Activated T-cell treated with anti-CD3 and anti-CD28 coated beads, Interleukin-2, amount 50 U/mL, for 4 hours (primary cell): Measurements from ENCODE around the gene DNAAF1. TPM values are rescaled to one million over a fixed set of nuclear protein-coding genes. Genes with fewer than 3 reads are reported as not detected.

ENCODE experiments used
- ATAC-seq, 2 donors: fragments of 200-7000 bp; cut with Tn5 transposase; one replicate each; pipeline ENCODE4 v1.10.0; 2021
- DNase-seq: peaks from one replicate; pipeline ENCODE4 v3.0.0-alpha.2; 2020
- H3K27me3 Mint-ChIP-seq: one replicate; pipeline ENCODE4 v1.8.0; 2021; ENCODE audit warnings: low read depth, mixed read lengths
- H3K36me3 Mint-ChIP-seq: one replicate; pipeline ENCODE4 v1.8.0; 2022; ENCODE audit warnings: mixed read lengths; ENCODE audit not compliant: insufficient read depth
- H3K4me1 Mint-ChIP-seq: one replicate; pipeline ENCODE4 v1.8.0; 2021; ENCODE audit warnings: low read depth, mixed read lengths
- H3K4me3 Mint-ChIP-seq: one replicate; pipeline ENCODE4 v1.8.0; 2021; ENCODE audit warnings: mild to moderate bottlenecking, moderate library complexity, mixed read lengths
- H3K9me3 Mint-ChIP-seq: one replicate; pipeline ENCODE4 v1.8.0; 2021; ENCODE audit warnings: mixed read lengths
- total RNA-seq, 3 donors: library from RNA; stranded (reverse); gene quantifications; one replicate each; pipeline ENCODE4 v1.2.1, GENCODE V29; 2021

DNAAF1 gene
- total RNA-seq, 3 donors from 2014 or later = not detected

DNA sequence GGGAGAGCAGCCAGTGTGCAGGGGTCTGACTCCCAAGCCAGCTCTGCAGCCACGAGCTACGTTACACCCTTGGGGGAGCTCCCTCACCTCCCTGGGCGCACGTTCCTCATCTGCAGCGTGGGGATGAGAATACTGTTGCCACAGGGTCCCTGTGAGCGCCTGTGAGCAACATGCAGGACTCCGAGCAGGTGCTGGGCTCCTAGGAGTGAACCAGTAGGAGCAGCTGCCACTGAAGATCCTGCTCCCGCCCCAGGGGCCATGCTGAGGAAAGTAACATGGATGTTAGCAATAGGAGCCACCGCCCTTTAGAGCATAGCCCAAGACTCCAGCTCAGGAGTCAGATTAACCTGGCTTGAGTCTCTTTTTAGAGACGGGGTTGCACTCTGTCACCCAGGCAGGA is 15.9 kb downstream of the DNAAF1 start:
- Mint-ChIP-seq H3K36me3 (no peaks in the 10 kb centered on the region), H3K4me3 (no peak overlapping the region), H3K9me3 (no peaks in the 10 kb centered on the region), H3K4me1 (no peaks in the 10 kb centered on the region), H3K27me3 (peaks cover 28% of the 10 kb centered on the region)
- no peak for ATAC-seq
- DNase-seq = no peak

DNA sequence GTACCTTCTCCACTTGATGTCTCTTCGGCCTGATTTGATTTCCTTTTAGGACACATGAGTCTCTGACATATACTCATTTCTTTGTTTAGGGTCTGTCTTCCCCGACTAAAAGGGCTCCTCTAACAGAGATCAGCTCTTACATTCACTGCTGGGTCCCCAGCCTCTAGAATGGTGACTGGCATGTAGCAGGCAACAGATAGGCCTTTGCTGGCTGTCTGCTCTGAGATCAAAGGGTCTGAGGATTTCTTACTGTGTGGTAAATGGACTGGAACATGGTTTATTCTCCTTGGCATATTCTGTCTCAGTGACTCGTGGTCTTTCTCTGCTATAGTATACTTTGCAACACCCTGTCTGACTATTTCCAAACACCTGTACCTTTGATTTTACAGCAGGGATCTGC is 16.7 kb downstream of the DNAAF1 start:
- no peak overlapping the region for H3K4me3 Mint-ChIP-seq
- DNase-seq (no peak), ATAC-seq (no peak)
- H3K27me3 Mint-ChIP-seq = peaks cover 29% of the 10 kb centered on the region
- H3K9me3 Mint-ChIP-seq = no peaks in the 10 kb centered on the region
- no peaks in the 10 kb centered on the region for H3K36me3 Mint-ChIP-seq
- no peaks in the 10 kb centered on the region for H3K4me1 Mint-ChIP-seq

DNA sequence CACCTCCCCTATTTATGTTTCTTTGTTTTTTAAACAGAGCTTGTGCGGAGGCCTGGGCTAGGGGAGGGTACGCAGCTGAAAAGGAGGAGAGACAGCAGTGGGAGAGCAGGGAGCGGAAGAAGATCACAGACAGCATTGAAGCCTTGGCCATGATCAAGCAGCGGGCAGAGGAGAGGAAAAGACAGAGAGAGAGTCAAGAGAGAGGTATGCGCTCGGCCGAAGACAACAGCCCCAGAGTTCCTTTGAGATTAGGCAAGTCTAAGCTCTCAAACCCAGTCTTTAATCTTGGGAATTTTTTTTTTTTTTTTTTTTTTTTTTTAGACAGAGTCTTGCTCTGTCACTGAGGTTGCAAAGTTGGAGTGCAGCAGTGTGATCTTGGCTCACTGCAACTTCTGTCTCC is 20.6 kb downstream of the DNAAF1 start:
- Mint-ChIP-seq H3K4me3 (no peak overlapping the region), H3K4me1 (no peaks in the 10 kb centered on the region), H3K36me3 (no peaks in the 10 kb centered on the region), H3K27me3 (peaks cover 33% of the 10 kb centered on the region), H3K9me3 (no peaks in the 10 kb centered on the region)
- DNase-seq (no peak), ATAC-seq (no peak)

DNA sequence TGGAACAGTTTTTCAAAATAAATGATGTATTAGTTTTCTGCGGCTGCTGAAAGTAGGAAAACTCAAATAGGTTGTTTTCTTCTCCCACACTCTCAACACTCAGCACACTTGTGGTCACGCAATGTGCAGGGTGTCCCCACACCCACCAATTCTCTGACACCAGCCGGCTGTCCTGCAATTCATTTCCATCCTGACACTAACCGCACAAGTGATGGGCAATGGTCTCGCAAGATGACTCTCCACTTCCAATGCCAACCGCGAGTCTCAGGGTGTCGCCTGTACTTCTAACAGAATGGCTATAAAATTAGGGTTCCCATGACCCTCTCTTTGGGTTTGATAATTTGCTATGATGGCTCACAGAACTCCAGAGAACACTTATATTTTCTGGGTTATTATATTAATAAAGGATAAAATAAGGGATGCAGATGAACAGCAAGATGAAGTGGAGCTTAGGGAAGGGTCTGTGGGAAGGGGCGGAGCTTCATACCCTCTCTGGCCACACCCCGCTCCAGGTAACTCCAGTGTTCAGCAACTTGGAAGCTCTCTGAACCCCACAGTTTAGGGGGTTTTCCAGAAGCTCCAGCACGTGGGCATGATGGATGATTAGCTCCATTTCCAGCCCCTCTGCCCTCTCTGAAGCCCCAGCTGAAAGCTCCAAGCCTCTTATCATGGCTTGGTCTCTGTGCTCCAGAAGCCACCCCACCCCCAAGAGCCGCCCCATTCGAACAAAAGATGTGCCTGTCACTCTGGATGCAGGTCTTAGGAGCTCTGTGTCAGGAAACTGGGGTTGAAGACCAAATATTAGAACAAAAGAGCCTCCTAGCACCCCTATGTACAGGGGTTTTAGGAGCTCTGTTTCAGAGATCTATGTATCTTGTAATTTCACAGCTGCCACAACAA is 21.9 kb downstream of the DNAAF1 start:
- peak; percentile 57 to 90 for ATAC-seq
- Mint-ChIP-seq H3K27me3 (peaks cover 32% of the 10 kb centered on the region), H3K4me3 (no peak overlapping the region), H3K4me1 (no peaks in the 10 kb centered on the region), H3K36me3 (no peaks in the 10 kb centered on the region), H3K9me3 (no peaks in the 10 kb centered on the region)
- DNase-seq = no peak

DNA sequence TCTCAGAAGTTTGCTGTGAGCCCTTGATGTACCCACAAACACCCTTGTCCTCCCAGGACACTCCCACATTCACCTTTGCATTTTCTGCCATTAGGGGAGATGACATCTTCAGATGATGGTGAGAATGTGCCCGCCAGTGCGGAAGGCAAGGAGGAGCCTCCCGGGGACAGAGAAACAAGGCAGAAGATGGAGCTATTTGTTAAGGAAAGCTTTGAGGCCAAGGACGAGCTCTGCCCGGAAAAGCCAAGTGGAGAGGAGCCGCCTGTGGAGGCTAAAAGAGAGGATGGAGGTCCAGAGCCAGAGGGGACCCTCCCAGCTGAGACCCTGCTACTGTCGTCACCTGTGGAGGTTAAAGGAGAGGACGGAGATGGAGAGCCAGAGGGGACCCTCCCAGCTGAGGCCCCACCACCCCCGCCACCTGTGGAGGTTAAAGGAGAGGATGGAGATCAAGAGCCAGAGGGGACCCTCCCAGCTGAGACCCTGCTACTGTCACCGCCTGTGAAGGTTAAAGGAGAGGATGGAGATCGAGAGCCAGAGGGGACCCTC is 24.7 kb downstream of the DNAAF1 start:
- Mint-ChIP-seq H3K27me3 (peaks cover 29% of the 10 kb centered on the region), H3K4me3 (no peak overlapping the region), H3K9me3 (no peaks in the 10 kb centered on the region), H3K36me3 (no peaks in the 10 kb centered on the region), H3K4me1 (no peaks in the 10 kb centered on the region)
- ATAC-seq = no peak
- no peak for DNase-seq

DNA sequence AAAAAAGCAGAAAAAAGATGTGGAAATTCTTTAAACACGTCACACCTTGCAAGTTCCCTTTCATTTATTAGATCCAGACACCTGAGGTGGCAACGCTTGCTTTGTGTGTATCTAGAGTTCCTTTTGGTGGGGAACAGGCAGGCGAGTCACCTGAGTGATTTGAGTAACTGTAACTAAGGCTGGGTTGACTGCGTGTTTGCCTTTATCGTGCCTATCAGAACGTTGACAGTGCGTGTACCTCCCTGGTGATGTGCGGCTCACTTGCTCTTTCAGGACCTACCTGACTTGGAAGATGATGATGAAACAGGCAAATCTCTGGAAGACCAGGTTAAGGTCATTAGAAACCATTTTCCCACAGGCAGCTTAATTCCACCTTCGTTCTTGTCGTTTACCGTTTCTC is 29.3 kb downstream of the DNAAF1 start:
- no peaks in the 10 kb centered on the region for H3K9me3 Mint-ChIP-seq
- H3K36me3 Mint-ChIP-seq = no peaks in the 10 kb centered on the region
- ATAC-seq = no peak
- H3K4me1 Mint-ChIP-seq = peaks cover 9% of the 10 kb centered on the region
- no peak for DNase-seq
- no peak overlapping the region for H3K4me3 Mint-ChIP-seq
- peaks cover 11% of the 10 kb centered on the region for H3K27me3 Mint-ChIP-seq

DNA sequence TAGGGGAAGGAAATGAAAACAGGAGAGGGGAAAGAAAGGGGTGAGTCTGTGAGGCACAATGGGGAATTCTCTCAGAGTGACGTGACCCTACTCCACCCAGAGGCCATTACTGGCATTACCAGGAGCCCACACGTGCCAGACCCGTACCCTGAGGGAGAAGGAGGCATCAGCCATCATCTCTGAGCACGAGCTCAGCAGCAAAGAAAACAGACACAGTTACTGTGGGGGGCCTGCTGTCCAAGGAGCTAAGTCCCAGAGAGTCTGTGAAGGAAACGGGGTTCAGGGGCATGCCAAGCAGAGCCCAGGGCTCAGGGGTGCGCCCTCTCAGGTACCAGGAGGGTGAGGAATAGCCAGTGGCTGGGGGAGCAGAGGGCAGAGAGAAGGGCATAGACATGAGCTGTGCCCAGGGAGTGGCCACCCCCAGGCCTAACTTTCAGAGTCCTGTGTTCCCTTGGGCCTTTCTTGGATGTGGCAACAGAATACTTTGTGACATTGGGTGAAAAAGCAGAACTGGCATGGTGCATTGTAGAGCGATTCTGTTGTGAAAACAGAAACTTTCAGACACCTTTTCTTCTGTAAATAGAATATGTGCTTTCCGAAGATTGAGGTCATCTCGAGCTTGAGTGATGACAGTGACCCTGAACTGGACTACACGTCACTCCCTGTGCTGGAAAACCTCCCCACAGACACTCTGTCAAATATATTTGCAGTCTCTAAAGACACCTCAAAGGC is 30.4 kb downstream of the DNAAF1 start:
- H3K4me1 Mint-ChIP-seq = peaks cover 9% of the 10 kb centered on the region
- ATAC-seq (peak; percentile 80 to 88), DNase-seq (peak; percentile 43)
- H3K4me3 Mint-ChIP-seq = no peak overlapping the region
- H3K36me3 Mint-ChIP-seq = no peaks in the 10 kb centered on the region
- H3K27me3 Mint-ChIP-seq = peaks cover 3% of the 10 kb centered on the region
- H3K9me3 Mint-ChIP-seq = no peaks in the 10 kb centered on the region

DNA sequence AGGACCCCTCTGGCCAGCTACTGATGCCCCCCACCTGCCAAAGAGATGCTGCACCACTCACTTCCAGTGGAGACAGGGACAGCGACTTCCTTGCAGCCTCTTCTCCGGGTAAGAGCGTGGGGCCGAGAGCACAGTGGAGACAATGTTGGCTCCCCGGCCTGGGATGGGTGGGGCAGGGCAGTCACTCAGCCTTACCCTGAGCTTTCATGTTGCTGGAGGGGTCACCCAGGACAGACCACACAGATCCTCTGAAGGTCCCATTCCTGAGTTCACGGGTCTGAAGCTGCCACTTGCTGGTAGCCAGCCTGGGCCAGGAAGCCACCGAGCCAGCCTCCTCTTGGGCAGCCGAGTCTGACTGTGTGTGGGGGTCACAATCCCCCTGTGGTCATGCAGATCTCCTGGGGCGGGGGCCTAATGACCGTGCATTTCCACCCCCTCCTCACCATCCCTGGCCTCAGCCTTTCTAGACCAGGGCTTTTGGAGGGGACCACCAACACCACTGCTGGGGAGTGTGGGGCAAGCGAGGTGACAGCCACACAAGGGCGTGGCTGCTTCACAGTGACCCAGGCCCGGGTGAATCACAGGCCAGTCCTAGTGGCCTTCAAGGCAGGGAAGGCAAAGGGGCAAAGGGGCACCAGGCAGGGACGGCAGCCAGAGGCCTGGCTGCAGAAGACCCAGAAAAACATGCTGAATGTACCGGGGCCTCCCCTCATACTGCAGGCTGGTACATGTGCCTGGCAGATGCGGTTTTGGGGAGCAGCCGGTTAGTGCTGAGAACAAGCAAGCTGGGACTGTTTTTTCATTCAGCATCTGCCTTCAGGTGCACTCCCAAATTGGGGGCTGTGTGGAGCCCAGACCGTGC is 31.3 kb downstream of the DNAAF1 start:
- Mint-ChIP-seq H3K36me3 (no peaks in the 10 kb centered on the region), H3K4me3 (no peak overlapping the region)
- no peak for ATAC-seq

DNA sequence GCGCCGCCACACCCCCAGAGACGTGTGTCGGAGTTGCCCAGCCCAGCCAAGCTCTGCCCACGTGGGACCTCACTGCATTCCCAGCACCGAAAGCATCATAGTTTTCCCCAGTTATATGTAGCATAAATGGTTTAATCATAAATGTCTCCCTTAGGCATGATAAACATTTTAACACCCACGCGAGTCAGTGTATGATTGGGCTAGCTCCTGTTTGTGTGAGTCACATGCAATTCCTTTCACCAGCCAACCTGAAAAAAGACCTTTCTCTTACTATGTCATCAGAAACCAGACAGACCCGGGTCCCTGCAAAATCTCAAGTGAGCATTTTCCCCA is 32.6 kb downstream of the DNAAF1 start:
- no peaks in the 10 kb centered on the region for H3K27me3 Mint-ChIP-seq
- peak; percentile 60 to 73 for ATAC-seq

More for the DNA sequence above, 31.3 kb downstream of the DNAAF1 start:
- Mint-ChIP-seq H3K9me3 (no peaks in the 10 kb centered on the region), H3K4me1 (peaks cover 9% of the 10 kb centered on the region), H3K27me3 (peaks cover 2% of the 10 kb centered on the region)
- DNase-seq = no peak

DNA sequence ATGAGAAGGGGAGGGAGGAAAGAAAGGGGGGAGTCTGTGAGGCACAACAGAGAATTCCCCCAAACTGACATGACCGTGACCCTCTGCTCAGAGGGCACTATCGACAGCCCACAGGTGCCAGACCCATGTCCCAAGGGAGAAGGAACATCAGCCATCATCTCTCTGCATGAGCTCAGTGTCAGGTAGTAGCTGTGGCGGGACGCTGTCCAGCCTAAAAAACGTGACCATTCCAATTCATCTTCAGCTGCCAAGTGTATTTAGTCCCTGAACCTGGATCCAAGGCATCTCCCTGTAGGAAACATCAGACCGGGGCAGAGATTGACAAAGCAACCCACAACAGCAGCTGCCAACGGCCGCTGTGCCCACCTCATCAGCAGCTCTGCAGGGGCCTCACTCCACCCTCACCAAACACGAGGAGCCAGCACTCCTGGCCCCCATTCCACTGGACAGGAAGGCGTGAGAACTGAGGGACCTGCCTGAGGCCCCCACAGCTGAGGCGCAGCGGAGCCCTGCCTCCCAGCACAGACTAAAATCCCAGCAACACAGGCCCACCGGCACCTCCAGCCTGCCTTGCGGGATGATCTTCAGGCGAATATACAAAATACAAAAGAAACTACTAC is 33.1 kb downstream of the DNAAF1 start:
- Mint-ChIP-seq H3K9me3 (no peaks in the 10 kb centered on the region), H3K4me1 (peaks cover 9% of the 10 kb centered on the region), H3K4me3 (no peak overlapping the region), H3K27me3 (no peaks in the 10 kb centered on the region), H3K36me3 (peaks cover 5% of the 10 kb centered on the region)
- ATAC-seq = no peak
- no peak for DNase-seq

More for the DNA sequence above, 32.6 kb downstream of the DNAAF1 start:
- peaks cover 9% of the 10 kb centered on the region for H3K4me1 Mint-ChIP-seq
- H3K36me3 Mint-ChIP-seq = peaks cover 1% of the 10 kb centered on the region
- no peak overlapping the region for H3K4me3 Mint-ChIP-seq
- DNase-seq = no peak
- no peaks in the 10 kb centered on the region for H3K9me3 Mint-ChIP-seq

DNA sequence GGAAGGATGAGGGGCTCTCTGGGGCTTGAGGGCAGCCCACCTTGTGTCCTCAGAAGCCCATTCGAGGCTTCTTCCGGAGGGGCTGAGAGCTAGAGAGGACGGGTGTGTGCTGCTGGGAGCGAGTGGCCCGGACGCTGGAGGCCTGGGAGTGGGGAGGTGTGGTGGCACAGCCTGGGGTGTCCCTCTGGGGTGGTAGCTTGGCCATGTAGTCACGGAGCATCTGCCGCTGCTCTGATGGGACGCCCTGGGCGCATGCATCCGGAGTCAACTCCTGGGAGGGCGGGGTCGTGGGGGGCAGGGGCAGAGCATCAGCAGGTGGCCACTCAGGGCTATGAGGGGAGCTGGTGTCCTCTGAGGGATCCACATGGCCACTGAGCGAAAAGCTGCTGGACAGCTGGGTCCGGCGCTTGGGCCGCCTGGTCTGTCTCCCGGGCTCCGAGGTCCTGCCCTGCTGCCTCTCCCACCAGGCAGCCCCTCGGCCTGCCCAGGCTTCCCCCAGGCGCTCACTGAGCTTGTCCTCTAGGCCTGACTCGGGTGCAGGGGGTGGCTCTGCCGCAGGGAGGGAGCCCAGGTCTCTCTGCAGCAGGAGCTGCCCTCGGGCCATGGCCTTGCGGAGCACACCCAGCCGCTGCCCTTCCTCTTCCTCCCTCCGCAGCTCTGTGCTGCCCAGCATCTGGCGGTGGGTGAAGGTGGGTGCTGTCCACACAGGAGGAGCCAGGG is 33.9 kb downstream of the DNAAF1 start:
- DNase-seq = no peak
- Mint-ChIP-seq H3K27me3 (no peaks in the 10 kb centered on the region), H3K4me3 (no peak overlapping the region), H3K4me1 (peaks cover 9% of the 10 kb centered on the region), H3K36me3 (peaks cover 5% of the 10 kb centered on the region), H3K9me3 (no peaks in the 10 kb centered on the region)
- no peak for ATAC-seq

DNA sequence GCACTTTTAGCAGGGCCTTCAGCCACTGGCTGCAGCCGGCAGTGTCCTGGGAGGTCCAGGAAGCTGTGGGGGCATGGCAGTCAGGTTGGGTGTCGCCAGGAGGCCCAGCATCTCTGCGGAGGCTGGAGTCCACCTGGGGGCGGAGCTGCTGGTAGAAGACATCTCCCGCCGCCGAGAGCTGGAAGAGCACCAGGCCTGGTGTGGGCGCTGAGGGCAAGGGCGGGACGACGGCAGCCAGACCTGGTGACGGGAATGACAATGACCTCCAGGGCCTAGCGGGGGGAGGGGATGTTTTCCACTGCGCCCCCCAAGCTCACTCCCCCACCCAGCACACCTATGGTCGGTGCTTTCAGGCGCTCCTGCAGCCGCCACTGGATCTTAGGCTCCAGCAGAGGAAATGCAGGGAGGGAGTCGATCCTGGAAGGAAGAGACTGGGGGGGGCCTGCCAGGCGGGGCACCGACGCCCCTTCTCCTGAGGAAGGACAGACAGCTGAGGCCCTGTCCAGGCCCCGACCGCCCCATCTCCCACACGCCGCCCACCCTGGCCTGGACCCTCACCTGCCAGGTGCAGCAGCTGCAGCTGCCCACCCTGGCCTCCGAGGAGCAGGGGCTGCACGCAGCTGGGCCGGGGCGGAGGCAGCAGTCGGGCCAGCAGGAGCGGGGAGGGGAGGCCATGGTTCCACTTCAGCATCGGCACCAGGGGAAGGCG is 34.7 kb downstream of the DNAAF1 start:
- Mint-ChIP-seq H3K9me3 (no peaks in the 10 kb centered on the region), H3K4me1 (peaks cover 15% of the 10 kb centered on the region), H3K27me3 (no peaks in the 10 kb centered on the region), H3K4me3 (no peak overlapping the region), H3K36me3 (peaks cover 8% of the 10 kb centered on the region)
- DNase-seq = no peak
- no peak for ATAC-seq
